H9 (cell line): Measurements from ENCODE around the gene MED7. TPM values are rescaled to one million over a fixed set of nuclear protein-coding genes. Genes with fewer than 3 reads are reported as not detected.

Experiments used
- DNase-seq: peaks from one replicate; pipeline ENCODE4 v3.0.0-alpha.2; 2017
- H2AFZ ChIP-seq: one replicate; pipeline ENCODE4 v1.6.1; 2013; ENCODE audit warnings: mild to moderate bottlenecking, low read length, control low read depth, moderate library complexity
- H2AK5ac ChIP-seq: 2 replicates; pipeline ENCODE4 v1.6.1; 2013; ENCODE audit warnings: low read length, control low read depth, mixed read lengths; ENCODE audit not compliant: insufficient read length
- H2BK120ac ChIP-seq: one replicate; pipeline ENCODE4 v1.6.1; 2013; ENCODE audit warnings: low read depth, mild to moderate bottlenecking, low read length, control low read depth, inconsistent platforms; ENCODE audit not compliant: poor library complexity, severe bottlenecking
- H2BK12ac ChIP-seq: 2 replicates; pipeline ENCODE4 v1.6.1; 2013; ENCODE audit warnings: low read length, control low read depth, mixed read lengths, low read depth; ENCODE audit not compliant: insufficient read length
- H2BK15ac ChIP-seq: 2 replicates; pipeline ENCODE4 v1.6.1; 2013; ENCODE audit warnings: low read depth, low read length, control low read depth
- H2BK20ac ChIP-seq: one replicate; pipeline ENCODE4 v1.6.1; 2013; ENCODE audit warnings: low read depth, mild to moderate bottlenecking, low read length, control low read depth, inconsistent platforms; ENCODE audit not compliant: poor library complexity, severe bottlenecking
- H2BK5ac ChIP-seq: 2 replicates; pipeline ENCODE4 v1.6.1; 2013; ENCODE audit warnings: low read length, control low read depth, mixed read lengths; ENCODE audit not compliant: insufficient read length
- H3K14ac ChIP-seq: 2 replicates; pipeline ENCODE4 v1.6.1; 2013; ENCODE audit warnings: low read length, control low read depth; ENCODE audit not compliant: insufficient read depth
- H3K18ac ChIP-seq: 2 replicates; pipeline ENCODE4 v1.6.1; 2013; ENCODE audit warnings: low read depth, mild to moderate bottlenecking, mixed read lengths, low read length, control low read depth; ENCODE audit not compliant: insufficient read length
- H3K23ac ChIP-seq: 2 replicates; pipeline ENCODE4 v1.6.1; 2013; ENCODE audit warnings: low read length, control low read depth, mixed read lengths, low read depth; ENCODE audit not compliant: insufficient read length
- H3K23me2 ChIP-seq: 2 replicates; pipeline ENCODE4 v1.6.1; 2013; ENCODE audit warnings: low read depth, mild to moderate bottlenecking, mixed read lengths, low read length, control low read depth; ENCODE audit not compliant: insufficient read length, poor library complexity, severe bottlenecking
- H3K27ac ChIP-seq: 2 replicates; pipeline ENCODE4 v1.5.1; 2013; ENCODE audit warnings: low read length, control low read depth, mixed read lengths, low read depth; ENCODE audit not compliant: insufficient read length
- H3K27me3 ChIP-seq: 2 replicates; pipeline ENCODE4 v1.6.1; 2013; ENCODE audit warnings: low read length, control low read depth, inconsistent platforms; ENCODE audit not compliant: insufficient read depth
- H3K4ac ChIP-seq: 2 replicates; pipeline ENCODE4 v1.6.1; 2013; ENCODE audit warnings: low read depth, mild to moderate bottlenecking, control low read depth, inconsistent platforms, low read length, moderate library complexity
- H3K4me1 ChIP-seq: 2 replicates; pipeline ENCODE4 v1.6.1; 2013; ENCODE audit warnings: low read length, control low read depth, inconsistent platforms; ENCODE audit not compliant: insufficient read depth
- H3K4me2 ChIP-seq: 2 replicates; pipeline ENCODE4 v1.6.1; 2013; ENCODE audit warnings: low read length, control low read depth, mixed read lengths; ENCODE audit not compliant: insufficient read length, insufficient read depth
- H3K56ac ChIP-seq: 2 replicates; pipeline ENCODE4 v1.6.1; 2013; ENCODE audit warnings: low read depth, mild to moderate bottlenecking, mixed read lengths, low read length, control low read depth; ENCODE audit not compliant: insufficient read length
- H3K79me1 ChIP-seq: 2 replicates; pipeline ENCODE4 v1.6.1; 2013; ENCODE audit warnings: low read depth, mild to moderate bottlenecking, moderate library complexity, low read length, control low read depth, inconsistent platforms; ENCODE audit not compliant: insufficient read depth, poor library complexity, severe bottlenecking
- H3K79me2 ChIP-seq: 2 replicates; pipeline ENCODE4 v1.6.1; 2013; ENCODE audit warnings: low read length, control low read depth, inconsistent platforms; ENCODE audit not compliant: insufficient read depth
- H3K9ac ChIP-seq: 2 replicates; pipeline ENCODE4 v1.6.1; 2013; ENCODE audit warnings: low read length, control low read depth, mixed read lengths; ENCODE audit not compliant: insufficient read length; ENCODE audit errors: extremely low read depth
- H3K9me3 ChIP-seq: one replicate; pipeline ENCODE4 v1.6.1; 2013; ENCODE audit warnings: low read depth, low read length, inconsistent platforms; ENCODE audit not compliant: control insufficient read depth
- H3T11ph ChIP-seq: one replicate; pipeline ENCODE4 v1.6.1; 2013; ENCODE audit warnings: mild to moderate bottlenecking, low read length, control low read depth, inconsistent platforms
- H4K20me1 ChIP-seq: one replicate; pipeline ENCODE4 v1.6.1; 2013; ENCODE audit not compliant: control insufficient read depth, insufficient read length, insufficient read depth
- H4K5ac ChIP-seq: 2 replicates; pipeline ENCODE4 v1.6.1; 2013; ENCODE audit warnings: low read depth, mild to moderate bottlenecking, mixed read lengths, low read length, control low read depth; ENCODE audit not compliant: insufficient read length
- H4K8ac ChIP-seq: replicated peaks from 2 replicates; pipeline ENCODE4 v1.6.1; 2013; ENCODE audit warnings: low read length, control low read depth, mixed read lengths, low read depth; ENCODE audit not compliant: insufficient read length
- H4K91ac ChIP-seq: 2 replicates; pipeline ENCODE4 v1.6.1; 2013; ENCODE audit warnings: low read depth, mild to moderate bottlenecking, moderate library complexity, mixed read lengths, low read length, control low read depth; ENCODE audit not compliant: insufficient read length
- H3K27ac Mint-ChIP-seq, 3 experiments: 2 replicates in 2 of 3; 3 replicates in 1 of 3; pipeline ENCODE4 v1.8.0; 2020 to 2021; ENCODE audit warnings: mixed read lengths in 3 of 3, mild to moderate bottlenecking in 1 of 3, moderate library complexity in 1 of 3
- H3K27me3 Mint-ChIP-seq: 2 replicates; pipeline ENCODE4 v1.8.0; 2021; ENCODE audit warnings: low read depth, mild to moderate bottlenecking, moderate library complexity, mixed read lengths
- H3K36me3 Mint-ChIP-seq, 3 experiments: 2 replicates in 2 of 3; 3 replicates in 1 of 3; pipeline ENCODE4 v1.8.0; 2020 to 2021; ENCODE audit warnings: low read depth in 3 of 3, mixed read lengths in 3 of 3; ENCODE audit not compliant: insufficient read depth in 1 of 3
- H3K4me1 Mint-ChIP-seq, 2 experiments: 2 replicates each; pipeline ENCODE4 v1.8.0; 2020; ENCODE audit warnings: mixed read lengths in 2 of 2
- H3K4me3 Mint-ChIP-seq, 2 experiments: 2 replicates in 1 of 2; 3 replicates in 1 of 2; pipeline ENCODE4 v1.8.0; 2020 to 2021; ENCODE audit warnings: mild to moderate bottlenecking in 2 of 2, mixed read lengths in 2 of 2, moderate library complexity in 1 of 2
- H3K9me3 Mint-ChIP-seq, 2 experiments: 2 replicates in 1 of 2; 3 replicates in 1 of 2; pipeline ENCODE4 v1.8.0; 2020; ENCODE audit warnings: mild to moderate bottlenecking in 2 of 2, mixed read lengths in 2 of 2, moderate library complexity in 1 of 2
- CTCF ChIP-seq: fragments of 200-600 bp; sonication (generic); conservative IDR thresholded peaks from 3 replicates; pipeline ENCODE4 v1.8.0; 2021; ENCODE audit warnings: antibody characterized with exemption, mild to moderate bottlenecking
- WGBS: extraction: QIAGEN DNeasy Blood & Tissue Kit; methylation state at CpG from one replicate; pipeline ENCODE4 v1.1.7; 2013; ENCODE audit warnings: missing lambda C conversion rate, low lambda C conversion rate, mixed read lengths; ENCODE audit not compliant: insufficient read length; ENCODE audit errors: extremely low coverage; 5-methylcytosine and 5-hydroxymethylcytosine counted together
- total RNA-seq: library from RNA; stranded (reverse); gene quantifications from 2 replicates; pipeline ENCODE4 v1.2.1, GENCODE V29; 2021

Gene MED7
- total RNA-seq, 1 experiment from 2014 or later: 10.7 TPM

GRCh38 chr5:157161996-157162395, 19.3 kb upstream of the MED7 start:
- no peaks in the 10 kb centered on the region; the same call in none of the 2 replicates for H3K27me3 Mint-ChIP-seq
- no peak overlapping the region for H2AFZ ChIP-seq
- no peak overlapping the region for H3K4ac ChIP-seq
- H2AK5ac ChIP-seq: no peak overlapping the region
- H2BK12ac ChIP-seq: no peak overlapping the region
- H4K8ac ChIP-seq: no peak overlapping the region
- H2BK5ac ChIP-seq: no peak overlapping the region
- no peak overlapping the region for H2BK15ac ChIP-seq
- no peak overlapping the region for H3K23ac ChIP-seq
- no CpG with 5 or more reads among the region's 6 CpGs for WGBS
- no peaks in the 10 kb centered on the region for H3K36me3 Mint-ChIP-seq
- H4K5ac ChIP-seq: no peak overlapping the region
- H3K9me3 ChIP-seq: no peaks in the 10 kb centered on the region
- no peak overlapping the region for H2BK20ac ChIP-seq
- H3K56ac ChIP-seq: no peak overlapping the region
- no peak overlapping the region for H4K91ac ChIP-seq
- no peaks in the 10 kb centered on the region for H3K9me3 Mint-ChIP-seq
- H3K18ac ChIP-seq: no peak overlapping the region
- H3K79me1 ChIP-seq: no peaks in the 10 kb centered on the region
- H3K4me2 ChIP-seq: no peak overlapping the region
- no peaks in the 10 kb centered on the region for H3K27me3 ChIP-seq
- no peak overlapping the region for H3K4me3 Mint-ChIP-seq
- H3K27ac Mint-ChIP-seq: no peak overlapping the region
- no peaks in the 10 kb centered on the region for H4K20me1 ChIP-seq
- no peak overlapping the region for H3K27ac ChIP-seq
- H3K9ac ChIP-seq: no peak overlapping the region
- no peaks in the 10 kb centered on the region for H3K23me2 ChIP-seq
- no peak overlapping the region for H2BK120ac ChIP-seq
- H3K4me1 ChIP-seq: no peaks in the 10 kb centered on the region
- no peak overlapping the region for H3K14ac ChIP-seq
- no peak for TF ChIP-seq CTCF
- no peak overlapping the region for H3T11ph ChIP-seq
- peaks cover 3 to 5% of the 10 kb centered on the region in 2 experiments for H3K4me1 Mint-ChIP-seq
- H3K79me2 ChIP-seq: no peaks in the 10 kb centered on the region
- no peak for DNase-seq
